Panc1 (cell line): Measurements from ENCODE around the gene C1QL2. TPM values are rescaled to one million over a fixed set of nuclear protein-coding genes. Genes with fewer than 3 reads are reported as not detected.

Experiments used
- ATAC-seq: fragments of 200-7000 bp; cut with Tn5 transposase; 2 replicates; pipeline ENCODE4 v1.9.1; 2020; ENCODE audit warnings: mild to moderate bottlenecking, moderate library complexity
- BruUV-seq: library from RNA; stranded (reverse); fragments of 400-500 nt; replicated peaks from 2 replicates; lab custom pipeline; 2021; lab: Mats Ljungman, UMichigan
- CTCF ChIA-PET: fragments of 300-600 bp; sonication (Branson Sonifier 250); formaldehyde crosslinking; loops from one replicate; lab custom pipeline; 2022; ENCODE audit warnings: antibody characterized with exemption; lab: Charles Lee
- POLR2A ChIA-PET: fragments of 300-600 bp; sonication (Branson Sonifier 250); formaldehyde crosslinking; loops from one replicate; lab custom pipeline; 2022; ENCODE audit warnings: antibody characterized with exemption; lab: Charles Lee
- DNase-seq: peaks from one replicate; pipeline ENCODE4 v3.0.0-alpha.2; 2010; ENCODE audit warnings: low read depth, low spot score
- H3K27ac ChIP-seq: 2 replicates; pipeline ENCODE4 v1.5.1; 2011; ENCODE audit warnings: mild to moderate bottlenecking, low read length, inconsistent platforms
- H3K27me3 ChIP-seq: fragments of 200-500 bp; sonication (Bioruptor generic); 2 replicates; pipeline ENCODE4 v1.6.0; 2014; ENCODE audit warnings: low read length, inconsistent platforms; ENCODE audit not compliant: control insufficient read depth, insufficient read depth
- H3K36me3 ChIP-seq: fragments of 200-500 bp; sonication (Bioruptor generic); 2 replicates; pipeline ENCODE4 v1.5.1; 2014; ENCODE audit warnings: inconsistent platforms, mild to moderate bottlenecking, low read length, moderate library complexity; ENCODE audit not compliant: control insufficient read depth, insufficient read depth
- H3K4me1 ChIP-seq: 2 replicates; pipeline ENCODE4 v1.5.1; 2011; ENCODE audit warnings: inconsistent platforms, mild to moderate bottlenecking, low read length, moderate library complexity; ENCODE audit not compliant: control insufficient read depth, insufficient read depth
- H3K4me3 ChIP-seq, 2 experiments: 2 replicates each; pipeline ENCODE4 v1.5.1; 2011 to 2012; ENCODE audit warnings: low read depth in 2 of 2, low read length in 2 of 2, mild to moderate bottlenecking in 2 of 2, inconsistent platforms in 1 of 2, moderate library complexity in 1 of 2
- H3K9me3 ChIP-seq: fragments of 200-500 bp; sonication (Bioruptor generic); 2 replicates; pipeline ENCODE4 v1.5.1; 2014; ENCODE audit warnings: low read depth, mild to moderate bottlenecking, inconsistent platforms, low read length, moderate library complexity; ENCODE audit not compliant: control insufficient read depth, insufficient read depth
- CTCF ChIP-seq: fragments of 450-650 bp; IDR thresholded peaks from 2 replicates; pipeline ENCODE4 v1.5.1; 2017; ENCODE audit warnings: mild to moderate bottlenecking
- POLR2AphosphoS5 ChIP-seq: IDR thresholded peaks from 2 replicates; pipeline ENCODE4 v1.6.1; 2012; ENCODE audit warnings: mild to moderate bottlenecking, low read depth, low read length, moderate library complexity
- REST ChIP-seq, 2 experiments: IDR thresholded peaks; 2 replicates each; pipeline ENCODE4 v1.6.1; 2011 to 2012; ENCODE audit warnings: low read depth in 2 of 2, control low read depth in 1 of 2, low read length in 1 of 2, mild to moderate bottlenecking in 1 of 2, moderate library complexity in 1 of 2; ENCODE audit not compliant: insufficient read depth in 1 of 2
- SIN3A ChIP-seq: IDR thresholded peaks from 2 replicates; pipeline ENCODE4 v1.6.1; 2012; ENCODE audit warnings: low read depth, mild to moderate bottlenecking, low read length, moderate library complexity, borderline replicate concordance; ENCODE audit not compliant: insufficient read depth
- TCF7L2 ChIP-seq: IDR thresholded peaks from 2 replicates; pipeline ENCODE4 v1.6.1; 2011; ENCODE audit warnings: mild to moderate bottlenecking, low read depth, low read length, inconsistent platforms
- in situ Hi-C: cut with HindIII; loops from 2 replicates; pipeline ENCODE4 v1.10.0; 2016; ENCODE audit warnings: low sequenced_read_pairs, low pct_unique_long_range_greater_than_20kb
- intact Hi-C: fragments of 100-400 bp; cut with micrococcal nuclease; formaldehyde crosslinking; loops from one replicate; pipeline ENCODE4 v1.10.0; 2022; ENCODE audit not compliant: unreplicated experiment
- total RNA-seq: library from RNA; stranded (reverse); gene quantifications from one replicate; pipeline ENCODE4 v1.2.1, GENCODE V29; 2021; ENCODE audit not compliant: unreplicated experiment

Gene C1QL2
- total RNA-seq, 1 experiment from 2014 or later, result not detected

GRCh38 chr2:119198240-119198840 is 39.8 kb upstream of the C1QL2 start:
- no TSS peak for BruUV-seq
- ChIA-PET CTCF (interaction anchor here (0.5 kb wide), 1 partner anchor 127 kb away, joined by 3 read pairs; no protein-coding TSS in a partner anchor), POLR2A (interaction anchor here (0.7 kb wide), 1 partner anchor 1259 kb away, joined by 3 read pairs; no protein-coding TSS in a partner anchor)
- Histone ChIP-seq H3K27me3 (no peaks in the 10 kb centered on the region), H3K4me3 (no peak overlapping the region), H3K4me1 (no peaks in the 10 kb centered on the region), H3K27ac (no peak overlapping the region), H3K36me3 (no peaks in the 10 kb centered on the region), H3K9me3 (no peaks in the 10 kb centered on the region)
- intact Hi-C loops, result no loop called here
- ATAC-seq, result no peak
- no peak for DNase-seq
- in situ Hi-C loops, result no loop called here
- TF ChIP-seq CTCF (no peak), SIN3A (no peak), REST (IDR thresholded peaks at IDR 0.05; ENCODE audit: insufficient read depth in 1 of 2, low read depth in 2 of 2, low read length in 1 of 2) (no peak), TCF7L2 (no peak)

GRCh38 chr2:119197529-119198239 is 39.1 kb upstream of the C1QL2 start:
- no peak for DNase-seq
- H3K27ac ChIP-seq, result no peak overlapping the region
- no peak for TF ChIP-seq CTCF
- no peak for TF ChIP-seq SIN3A
- TF ChIP-seq POLR2AphosphoS5, result no peak
- no peak for TF ChIP-seq TCF7L2
- no peak for TF ChIP-seq REST (IDR thresholded peaks at IDR 0.05; ENCODE audit: insufficient read depth in 1 of 2, low read depth in 2 of 2, low read length in 1 of 2)
- no peaks in the 10 kb centered on the region for H3K27me3 ChIP-seq
- no TSS peak for BruUV-seq
- in situ Hi-C loops (no loop called here), intact Hi-C loops (no loop called here)
- no peaks in the 10 kb centered on the region for H3K4me1 ChIP-seq
- no peaks in the 10 kb centered on the region for H3K9me3 ChIP-seq
- no peak overlapping the region for H3K4me3 ChIP-seq
- POLR2A ChIA-PET, result interaction anchor here (0.7 kb wide), 1 partner anchor 1259 kb away, joined by 3 read pairs; no protein-coding TSS in a partner anchor
- H3K36me3 ChIP-seq, result no peaks in the 10 kb centered on the region
- CTCF ChIA-PET, result interaction anchor here (0.5 kb wide), 1 partner anchor 127 kb away, joined by 3 read pairs; no protein-coding TSS in a partner anchor
- ATAC-seq, result no peak
